ENCODE data around the gene CDC37L1.

CDC37L1 gene

DNA sequence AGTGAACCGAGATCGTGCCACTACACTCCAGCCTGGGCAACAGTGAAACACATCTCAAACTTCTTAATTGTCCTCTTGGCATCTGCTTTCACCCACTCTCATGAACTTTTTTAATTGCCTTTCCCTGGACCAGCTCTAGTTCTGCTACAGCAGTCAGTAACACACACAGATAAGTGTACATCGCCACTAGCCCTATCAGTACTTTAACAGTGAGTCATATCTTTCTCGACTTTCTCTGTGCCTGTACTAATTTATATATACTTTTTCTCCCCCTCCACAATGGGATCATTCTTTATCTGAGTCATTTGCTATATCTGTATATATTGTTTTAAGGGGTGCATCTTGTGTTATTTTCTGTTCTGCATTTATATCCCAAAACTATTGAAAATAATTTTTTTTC is 6.7 kb downstream of the CDC37L1 start (continued):
- no peak for TF ChIP-seq TOX (CRISPR knock-in tag; IDR thresholded peaks at IDR 0.05; ENCODE audit: borderline replicate concordance)
- TF ChIP-seq CREB5 (CRISPR knock-in tag; IDR thresholded peaks at IDR 0.05; ENCODE audit: low read depth): no peak
- TF ChIP-seq ESRRG (CRISPR knock-in tag; IDR thresholded peaks at IDR 0.05): no peak
- no peak for TF ChIP-seq ISL1 (CRISPR knock-in tag; IDR thresholded peaks at IDR 0.05)
- no peak for TF ChIP-seq BACH2 (CRISPR knock-in tag; IDR thresholded peaks at IDR 0.05; ENCODE audit: borderline replicate concordance)

DNA sequence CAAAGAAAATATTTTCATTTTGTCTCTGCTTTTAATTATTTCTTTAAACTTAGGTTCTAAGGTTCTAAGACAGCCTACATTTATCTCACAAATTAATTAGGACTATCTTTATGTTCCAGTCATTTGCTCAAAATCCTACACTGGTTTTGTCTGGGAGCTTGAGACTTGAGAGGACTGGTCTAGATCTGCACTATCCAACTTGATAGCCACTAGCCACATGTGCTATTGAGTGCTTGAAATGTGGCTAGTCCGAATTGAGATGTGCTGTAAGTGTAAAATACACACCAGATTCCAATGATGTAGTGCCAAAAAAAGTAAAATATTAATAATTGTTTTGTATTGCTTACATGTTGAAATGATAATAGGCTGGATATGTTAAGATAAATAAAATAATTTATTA is 7.2 kb downstream of the CDC37L1 start:
- ATAC-seq: no peak
- TF ChIP-seq BACH2 (CRISPR knock-in tag; IDR thresholded peaks at IDR 0.05; ENCODE audit: borderline replicate concordance) (no peak), CSDC2 (CRISPR knock-in tag; IDR thresholded peaks at IDR 0.05) (no peak), ZNF70 (CRISPR knock-in tag; IDR thresholded peaks at IDR 0.05) (no peak), ZNF8 (CRISPR knock-in tag; IDR thresholded peaks at IDR 0.05) (no peak), CREB5 (CRISPR knock-in tag; IDR thresholded peaks at IDR 0.05; ENCODE audit: low read depth) (no peak), ISL1 (CRISPR knock-in tag; IDR thresholded peaks at IDR 0.05) (no peak), PPARA (CRISPR knock-in tag; IDR thresholded peaks at IDR 0.05; ENCODE audit: borderline replicate concordance) (no peak), ZFP3 (CRISPR knock-in tag; IDR thresholded peaks at IDR 0.05) (no peak), CSRNP3 (CRISPR knock-in tag; IDR thresholded peaks at IDR 0.05) (no peak), SNAI2 (CRISPR knock-in tag; IDR thresholded peaks at IDR 0.05) (no peak), ZNF565 (CRISPR knock-in tag; conservative IDR thresholded peaks at IDR 0.05; ENCODE audit: low read depth) (no peak), TOX (CRISPR knock-in tag; IDR thresholded peaks at IDR 0.05; ENCODE audit: borderline replicate concordance) (no peak), POU6F1 (CRISPR knock-in tag; IDR thresholded peaks at IDR 0.05; ENCODE audit: borderline replicate concordance, low read depth) (no peak), ESRRG (CRISPR knock-in tag; IDR thresholded peaks at IDR 0.05) (no peak), TSHZ2 (CRISPR knock-in tag; IDR thresholded peaks at IDR 0.05) (no peak)
- TF ChIP-seq, protein P1, sequence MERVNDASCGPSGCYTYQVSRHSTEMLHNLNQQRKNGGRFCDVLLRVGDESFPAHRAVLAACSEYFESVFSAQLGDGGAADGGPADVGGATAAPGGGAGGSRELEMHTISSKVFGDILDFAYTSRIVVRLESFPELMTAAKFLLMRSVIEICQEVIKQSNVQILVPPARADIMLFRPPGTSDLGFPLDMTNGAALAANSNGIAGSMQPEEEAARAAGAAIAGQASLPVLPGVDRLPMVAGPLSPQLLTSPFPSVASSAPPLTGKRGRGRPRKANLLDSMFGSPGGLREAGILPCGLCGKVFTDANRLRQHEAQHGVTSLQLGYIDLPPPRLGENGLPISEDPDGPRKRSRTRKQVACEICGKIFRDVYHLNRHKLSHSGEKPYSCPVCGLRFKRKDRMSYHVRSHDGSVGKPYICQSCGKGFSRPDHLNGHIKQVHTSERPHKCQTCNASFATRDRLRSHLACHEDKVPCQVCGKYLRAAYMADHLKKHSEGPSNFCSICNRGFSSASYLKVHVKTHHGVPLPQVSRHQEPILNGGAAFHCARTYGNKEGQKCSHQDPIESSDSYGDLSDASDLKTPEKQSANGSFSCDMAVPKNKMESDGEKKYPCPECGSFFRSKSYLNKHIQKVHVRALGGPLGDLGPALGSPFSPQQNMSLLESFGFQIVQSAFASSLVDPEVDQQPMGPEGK (CRISPR knock-in tag; IDR thresholded peaks at IDR 0.05; ENCODE audit: borderline replicate concordance): no peak

GRCh38 chr9:4689021-4689420 is 9.7 kb downstream of the CDC37L1 start:
- no peak for ATAC-seq
- TF ChIP-seq SNAI2 (CRISPR knock-in tag; IDR thresholded peaks at IDR 0.05) (no peak), POU6F1 (CRISPR knock-in tag; IDR thresholded peaks at IDR 0.05; ENCODE audit: borderline replicate concordance, low read depth) (no peak), ZNF70 (CRISPR knock-in tag; IDR thresholded peaks at IDR 0.05) (no peak), OSR1 (CRISPR knock-in tag; IDR thresholded peaks at IDR 0.05) (no peak), RARB (CRISPR knock-in tag; IDR thresholded peaks at IDR 0.05) (no peak), TCF4 (CRISPR knock-in tag; IDR thresholded peaks at IDR 0.05; ENCODE audit: borderline replicate concordance) (no peak), PPARA (CRISPR knock-in tag; IDR thresholded peaks at IDR 0.05; ENCODE audit: borderline replicate concordance) (no peak), TSHZ2 (CRISPR knock-in tag; IDR thresholded peaks at IDR 0.05) (no peak), ESRRG (CRISPR knock-in tag; IDR thresholded peaks at IDR 0.05) (no peak), ZFP3 (CRISPR knock-in tag; IDR thresholded peaks at IDR 0.05) (no peak), GLIS3 (CRISPR knock-in tag; IDR thresholded peaks at IDR 0.05) (no peak)

Measured in SK-N-SH treated with all-trans-retinoic acid at 6 μM for 48 hours (cell line).